ENCODE data around the gene PCDHGA11. TPM values are rescaled to one million over a fixed set of nuclear protein-coding genes. Genes with fewer than 3 reads are reported as not detected.

PCDHGA11 gene
- 40.4 TPM for total RNA-seq

DNA sequence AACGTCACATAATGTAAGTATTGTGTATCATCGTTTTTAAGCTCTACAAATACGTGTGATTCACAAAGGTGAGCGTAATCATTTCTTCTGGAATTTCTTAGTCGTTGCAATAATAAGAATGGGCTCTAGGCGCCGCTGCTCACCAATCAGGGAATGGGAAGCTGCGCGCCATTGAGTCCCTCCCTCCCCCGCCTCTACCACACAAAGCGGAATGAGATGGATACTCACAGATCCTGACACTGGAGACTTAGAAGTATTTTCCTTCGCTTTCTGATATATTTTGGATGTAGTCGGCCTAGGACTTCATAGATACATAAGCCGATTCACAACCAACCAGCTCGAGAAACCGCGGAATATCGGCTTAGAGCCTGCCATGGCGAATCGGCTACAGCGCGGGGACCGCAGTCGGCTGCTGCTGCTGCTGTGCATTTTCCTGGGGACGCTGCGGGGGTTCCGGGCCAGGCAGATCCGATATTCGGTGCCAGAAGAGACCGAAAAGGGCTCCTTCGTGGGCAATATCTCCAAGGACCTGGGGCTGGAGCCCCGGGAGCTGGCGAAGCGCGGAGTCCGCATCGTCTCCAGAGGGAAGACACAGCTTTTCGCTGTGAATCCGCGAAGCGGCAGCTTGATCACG lies at the start of gene PCDHGA11:
Gene PCDHGA11, plus strand, starts transcription at position 197 of the 634 bp plus-strand sequence. Its CDS starts 177 bp downstream, at position 374.

DNA sequence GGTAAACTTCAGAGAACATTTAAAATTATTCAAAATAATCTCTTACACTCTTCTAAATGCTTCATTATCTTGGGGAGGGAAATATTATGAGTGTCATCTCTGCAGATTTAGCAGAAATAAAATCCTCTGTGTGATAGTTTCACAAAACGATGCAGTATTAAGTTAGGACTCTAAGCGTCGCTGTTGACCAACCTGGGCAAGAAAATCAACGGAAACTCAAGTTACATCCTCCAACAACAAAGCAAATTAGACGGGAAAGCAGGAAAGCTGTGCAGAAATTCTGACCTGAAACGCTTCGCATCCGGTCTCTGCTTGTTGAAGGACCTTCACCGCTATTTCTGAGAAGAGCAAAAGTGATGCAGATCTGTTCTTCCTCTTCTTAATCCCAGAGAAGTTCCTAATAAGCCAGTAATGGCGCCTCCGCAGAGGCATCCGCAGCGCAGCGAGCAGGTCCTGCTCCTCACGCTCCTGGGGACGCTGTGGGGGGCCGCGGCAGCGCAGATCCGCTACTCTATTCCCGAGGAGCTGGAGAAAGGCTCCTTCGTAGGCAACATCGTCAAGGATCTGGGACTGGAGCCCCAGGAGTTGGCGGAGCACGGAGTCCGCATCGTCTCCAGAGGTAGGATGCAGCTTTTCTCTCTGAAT lies 47.1 kb upstream of the PCDHGA11 start, which contains the start of gene PCDHGA6:
Gene PCDHGA6, plus strand, starts transcription at position 219 of the 645 bp plus-strand sequence. Its CDS starts 193 bp downstream, at position 412.

DNA sequence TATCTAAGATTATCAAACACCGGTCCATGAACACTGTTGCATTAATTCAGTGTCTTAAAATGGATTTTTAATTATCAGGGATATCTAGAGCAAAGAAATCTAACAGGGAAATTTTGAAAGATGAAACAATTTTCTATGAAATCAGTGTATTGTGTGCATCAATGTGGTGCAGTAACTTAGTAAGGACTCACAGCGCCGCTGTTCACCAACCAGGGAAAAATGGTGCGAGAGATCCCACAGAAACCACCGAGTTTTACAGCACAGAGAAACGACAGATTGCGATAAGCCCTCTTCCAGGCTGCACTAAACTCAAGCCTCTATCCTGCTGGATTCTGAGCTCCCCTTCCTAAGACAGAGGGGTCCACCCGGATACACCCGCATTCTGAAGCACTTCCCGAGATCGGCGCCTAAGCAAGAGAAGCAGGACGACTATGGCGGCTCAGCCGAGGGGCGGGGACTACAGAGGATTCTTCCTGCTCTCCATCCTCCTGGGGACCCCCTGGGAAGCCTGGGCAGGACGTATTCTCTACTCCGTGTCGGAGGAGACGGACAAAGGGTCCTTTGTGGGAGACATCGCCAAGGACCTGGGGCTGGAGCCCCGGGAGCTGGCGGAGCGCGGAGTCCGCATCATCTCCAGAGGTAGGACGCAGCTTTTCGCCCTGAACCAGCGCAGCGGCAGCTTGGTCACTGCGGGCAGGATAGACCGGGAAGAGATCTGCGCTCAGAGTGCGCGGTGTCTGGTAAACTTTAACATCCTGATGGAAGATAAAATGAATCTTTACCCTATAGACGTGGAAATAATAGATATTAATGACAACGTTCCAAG lies 38.2 kb upstream of the PCDHGA11 start, which contains the start of gene PCDHGA7:
Gene PCDHGA7, plus strand, starts transcription at position 274 of the 826 bp plus-strand sequence. Its CDS starts 158 bp downstream, at position 432.

DNA sequence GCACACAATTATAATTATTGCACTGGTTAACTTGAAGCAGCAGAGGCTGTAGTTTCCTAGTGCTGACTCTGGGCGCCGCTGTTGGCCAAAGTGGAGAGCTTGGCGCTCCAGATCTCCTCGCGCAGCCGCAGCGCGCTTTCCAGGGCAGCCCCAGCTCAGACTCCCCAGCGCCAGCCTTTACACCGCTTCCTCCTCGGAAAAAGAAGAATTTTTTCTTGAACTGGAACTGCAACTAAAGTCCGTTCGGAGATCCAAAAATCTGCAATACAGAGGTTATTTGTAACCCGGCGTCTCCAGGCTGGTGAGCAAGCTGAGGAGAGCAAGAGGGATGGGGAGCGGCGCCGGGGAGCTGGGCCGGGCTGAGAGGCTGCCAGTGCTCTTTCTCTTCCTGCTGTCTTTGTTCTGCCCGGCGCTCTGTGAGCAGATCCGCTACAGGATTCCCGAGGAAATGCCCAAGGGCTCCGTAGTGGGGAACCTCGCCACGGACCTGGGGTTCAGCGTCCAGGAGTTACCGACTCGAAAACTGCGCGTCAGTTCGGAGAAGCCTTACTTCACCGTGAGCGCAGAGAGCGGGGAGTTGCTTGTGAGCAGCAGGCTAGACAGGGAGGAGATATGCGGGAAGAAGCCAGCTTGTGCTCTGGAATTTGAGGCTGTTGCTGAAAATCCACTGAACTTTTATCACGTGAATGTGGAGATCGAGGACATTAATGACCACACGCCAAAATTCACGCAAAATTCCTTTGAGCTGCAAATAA lies 33.1 kb upstream of the PCDHGA11 start, which contains the start of gene PCDHGB4:
Gene PCDHGB4, plus strand, starts transcription at position 142 of the 755 bp plus-strand sequence. Its CDS starts 187 bp downstream, at position 329.

DNA sequence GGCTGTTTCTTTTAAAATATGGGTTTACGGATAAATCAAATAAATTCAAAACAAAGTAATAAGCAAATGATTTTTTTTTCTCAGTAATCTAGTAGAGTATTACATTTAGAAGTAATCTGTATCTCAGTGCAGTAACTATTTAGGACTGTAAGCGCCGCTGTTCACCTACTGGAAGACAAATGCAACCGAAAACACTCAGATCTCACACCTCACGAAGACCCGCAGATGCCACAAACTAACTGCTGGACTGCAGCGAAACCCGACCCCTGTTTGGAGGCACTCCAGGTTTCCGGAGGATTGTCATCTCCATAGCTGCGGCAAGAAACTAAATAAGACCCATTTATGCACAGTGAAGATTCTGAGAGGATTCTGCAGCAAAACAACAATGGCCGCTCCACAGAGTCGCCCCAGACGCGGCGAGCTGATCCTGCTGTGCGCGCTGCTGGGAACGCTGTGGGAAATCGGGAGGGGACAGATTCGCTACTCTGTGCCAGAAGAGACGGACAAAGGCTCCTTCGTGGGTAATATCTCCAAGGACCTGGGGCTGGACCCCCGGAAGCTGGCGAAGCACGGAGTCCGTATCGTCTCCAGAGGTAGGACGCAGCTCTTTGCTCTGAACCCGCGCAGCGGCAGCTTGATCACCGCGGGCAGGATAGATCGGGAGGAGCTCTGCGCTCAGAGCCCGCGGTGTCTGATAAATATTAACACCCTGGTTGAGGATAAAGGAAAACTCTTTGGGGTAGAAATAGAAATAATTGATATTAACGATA lies 28.2 kb upstream of the PCDHGA11 start, which contains the start of gene PCDHGA8:
Gene PCDHGA8, plus strand, starts transcription at position 205 of the 770 bp plus-strand sequence. Its CDS starts 181 bp downstream, at position 386.

DNA sequence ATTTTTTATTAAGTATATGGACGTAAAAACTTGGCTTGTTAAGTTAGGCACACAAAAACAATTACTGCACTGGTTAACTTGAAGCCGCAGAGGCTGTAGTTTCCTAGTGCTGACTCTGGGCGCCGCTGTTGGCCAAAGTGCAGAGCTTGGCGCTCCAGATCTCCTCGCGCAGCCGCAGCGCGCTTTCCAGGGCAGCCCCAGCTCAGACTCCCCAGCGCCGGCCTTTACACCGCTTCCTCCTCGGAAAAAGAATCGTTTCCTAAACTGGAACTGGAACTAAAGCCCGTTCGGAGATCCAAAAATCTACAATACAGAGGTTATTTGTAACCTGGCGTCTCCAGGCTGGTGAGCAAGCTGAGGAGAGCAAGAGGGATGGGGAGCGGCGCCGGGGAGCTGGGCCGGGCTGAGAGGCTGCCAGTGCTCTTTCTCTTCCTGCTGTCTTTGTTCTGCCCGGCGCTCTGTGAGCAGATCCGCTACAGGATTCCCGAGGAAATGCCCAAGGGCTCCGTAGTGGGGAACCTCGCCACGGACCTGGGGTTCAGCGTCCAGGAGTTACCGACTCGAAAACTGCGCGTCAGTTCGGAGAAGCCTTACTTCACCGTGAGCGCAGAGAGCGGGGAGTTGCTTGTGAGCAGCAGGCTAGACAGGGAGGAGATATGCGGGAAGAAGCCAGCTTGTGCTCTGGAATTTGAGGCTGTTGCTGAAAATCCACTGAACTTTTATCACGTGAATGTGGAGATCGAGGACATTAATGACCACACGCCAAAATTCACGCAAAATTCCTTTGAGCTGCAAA lies 22.9 kb upstream of the PCDHGA11 start, which contains the start of gene PCDHGB5:
Gene PCDHGB5, plus strand, starts transcription at position 192 of the 796 bp plus-strand sequence. Its CDS starts 181 bp downstream, at position 373.

DNA sequence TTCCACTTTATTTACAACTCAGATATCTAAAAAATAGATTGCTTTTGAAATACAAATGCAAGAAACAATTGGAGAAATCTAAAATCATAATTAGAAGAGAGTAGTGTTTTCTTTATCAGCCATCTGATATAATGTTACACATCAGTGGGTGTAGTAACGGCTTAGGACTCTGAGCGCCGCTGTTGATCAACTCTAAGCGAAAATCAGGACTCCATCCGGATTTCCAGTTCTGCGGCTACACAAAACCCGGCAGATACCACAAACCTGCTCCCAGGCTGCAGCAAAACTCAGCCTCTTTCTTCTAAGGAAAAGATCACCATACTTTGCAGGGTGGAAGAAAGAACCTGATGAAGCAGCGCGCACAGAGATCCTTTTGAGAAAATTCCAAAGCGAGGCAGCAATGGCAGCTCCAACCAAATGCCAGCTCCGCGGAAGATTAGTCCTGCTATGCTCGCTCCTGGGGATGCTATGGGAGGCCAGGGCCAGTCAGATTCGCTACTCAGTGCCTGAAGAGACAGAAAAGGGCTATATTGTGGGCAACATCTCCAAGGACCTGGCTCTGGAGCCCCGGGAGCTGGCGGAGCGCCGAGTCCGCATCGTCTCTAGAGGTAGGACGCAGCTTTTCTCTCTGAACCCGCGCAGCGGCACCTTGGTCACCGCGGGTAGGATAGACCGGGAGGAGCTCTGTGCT lies 18.2 kb upstream of the PCDHGA11 start, which contains the start of gene PCDHGA9:
Gene PCDHGA9, plus strand, starts transcription at position 226 of the 691 bp plus-strand sequence. Its CDS starts 175 bp downstream, at position 401.

DNA sequence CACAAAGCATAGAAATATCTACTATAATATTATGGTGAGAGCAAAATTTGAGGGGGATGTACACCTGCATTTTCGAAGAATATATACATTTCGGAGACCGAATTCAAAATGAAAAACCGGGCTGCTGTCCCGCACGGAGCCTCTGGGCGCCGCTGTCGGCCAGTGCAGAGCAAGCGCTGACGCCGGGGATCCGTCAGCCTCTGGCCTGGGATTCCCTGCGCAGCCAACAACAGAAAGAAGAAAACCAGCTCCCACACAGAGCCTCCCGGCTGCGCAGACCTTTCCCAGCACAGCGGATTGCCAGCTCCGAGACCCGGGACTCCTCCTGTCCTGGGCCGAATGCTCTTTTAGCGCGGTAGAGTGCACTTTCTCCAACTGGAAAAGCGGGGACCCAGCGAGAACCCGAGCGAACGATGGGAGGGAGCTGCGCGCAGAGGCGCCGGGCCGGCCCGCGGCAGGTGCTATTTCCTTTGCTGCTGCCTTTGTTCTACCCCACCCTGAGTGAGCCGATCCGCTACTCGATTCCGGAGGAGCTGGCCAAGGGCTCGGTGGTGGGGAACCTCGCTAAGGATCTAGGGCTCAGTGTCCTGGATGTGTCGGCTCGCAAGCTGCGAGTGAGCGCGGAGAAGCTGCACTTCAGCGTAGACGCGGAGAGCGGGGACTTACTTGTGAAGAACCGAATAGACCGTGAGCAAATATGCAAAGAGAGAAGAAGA lies 12.9 kb upstream of the PCDHGA11 start, which contains the start of gene PCDHGB6:
Gene PCDHGB6, plus strand, starts transcription at position 232 of the 716 bp plus-strand sequence. Its CDS starts 182 bp downstream, at position 414.

DNA sequence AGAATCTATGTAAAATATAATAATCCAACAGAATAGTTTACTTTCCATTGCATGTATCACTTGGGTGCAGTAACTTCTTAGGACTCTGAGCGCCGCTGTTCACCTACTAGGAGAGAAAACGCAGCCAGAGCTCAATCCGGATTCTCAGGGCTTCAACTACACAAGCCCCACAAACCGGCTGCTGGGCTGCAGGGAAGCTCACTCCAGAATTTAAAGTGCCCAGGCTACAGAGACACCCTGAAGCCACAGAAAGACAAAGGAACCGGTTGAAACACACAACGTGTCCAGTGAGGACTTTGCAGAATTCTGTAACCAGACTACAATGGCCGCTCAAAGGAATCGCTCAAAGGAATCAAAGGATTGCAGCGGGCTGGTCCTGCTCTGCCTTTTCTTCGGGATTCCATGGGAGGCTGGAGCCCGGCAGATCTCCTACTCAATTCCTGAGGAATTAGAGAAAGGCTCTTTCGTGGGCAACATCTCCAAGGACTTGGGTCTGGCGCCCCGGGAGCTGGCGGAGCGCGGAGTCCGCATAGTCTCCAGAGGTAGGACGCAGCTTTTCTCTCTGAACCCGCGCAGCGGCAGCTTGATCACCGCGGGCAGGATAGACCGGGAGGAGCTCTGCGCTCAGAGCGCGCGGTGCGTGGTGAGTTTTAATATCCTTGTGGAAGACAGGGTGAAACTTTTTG lies 7.9 kb upstream of the PCDHGA11 start, which contains the start of gene PCDHGA10:
Gene PCDHGA10, plus strand, starts transcription at position 134 of the 686 bp plus-strand sequence. Its CDS starts 189 bp downstream, at position 323.

DNA sequence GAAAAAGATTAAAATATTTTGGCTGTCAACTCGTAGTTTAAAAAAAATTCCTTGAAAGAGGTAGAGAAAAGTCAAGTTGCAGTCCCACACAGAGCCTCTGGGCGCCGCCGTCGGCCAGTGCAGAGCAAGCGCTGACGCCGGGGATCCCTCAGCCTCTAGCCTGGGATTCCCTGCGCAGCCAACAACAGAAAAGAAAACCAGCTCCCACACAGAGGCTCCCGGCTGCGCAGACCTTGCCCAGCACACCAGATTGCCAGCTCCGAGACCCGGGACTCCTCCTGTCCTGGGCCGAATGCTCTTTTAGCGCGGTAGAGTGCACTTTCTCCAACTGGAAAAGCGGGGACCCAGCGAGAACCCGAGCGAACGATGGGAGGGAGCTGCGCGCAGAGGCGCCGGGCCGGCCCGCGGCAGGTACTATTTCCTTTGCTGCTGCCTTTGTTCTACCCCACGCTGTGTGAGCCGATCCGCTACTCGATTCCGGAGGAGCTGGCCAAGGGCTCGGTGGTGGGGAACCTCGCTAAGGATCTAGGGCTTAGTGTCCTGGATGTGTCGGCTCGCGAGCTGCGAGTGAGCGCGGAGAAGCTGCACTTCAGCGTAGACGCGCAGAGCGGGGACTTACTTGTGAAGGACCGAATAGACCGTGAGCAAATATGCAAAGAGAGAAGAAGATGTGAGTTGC lies 3.2 kb upstream of the PCDHGA11 start, which contains the start of gene PCDHGB7:
Gene PCDHGB7, plus strand, starts transcription at position 184 of the 679 bp plus-strand sequence. Its CDS starts 183 bp downstream, at position 367.

DNA sequence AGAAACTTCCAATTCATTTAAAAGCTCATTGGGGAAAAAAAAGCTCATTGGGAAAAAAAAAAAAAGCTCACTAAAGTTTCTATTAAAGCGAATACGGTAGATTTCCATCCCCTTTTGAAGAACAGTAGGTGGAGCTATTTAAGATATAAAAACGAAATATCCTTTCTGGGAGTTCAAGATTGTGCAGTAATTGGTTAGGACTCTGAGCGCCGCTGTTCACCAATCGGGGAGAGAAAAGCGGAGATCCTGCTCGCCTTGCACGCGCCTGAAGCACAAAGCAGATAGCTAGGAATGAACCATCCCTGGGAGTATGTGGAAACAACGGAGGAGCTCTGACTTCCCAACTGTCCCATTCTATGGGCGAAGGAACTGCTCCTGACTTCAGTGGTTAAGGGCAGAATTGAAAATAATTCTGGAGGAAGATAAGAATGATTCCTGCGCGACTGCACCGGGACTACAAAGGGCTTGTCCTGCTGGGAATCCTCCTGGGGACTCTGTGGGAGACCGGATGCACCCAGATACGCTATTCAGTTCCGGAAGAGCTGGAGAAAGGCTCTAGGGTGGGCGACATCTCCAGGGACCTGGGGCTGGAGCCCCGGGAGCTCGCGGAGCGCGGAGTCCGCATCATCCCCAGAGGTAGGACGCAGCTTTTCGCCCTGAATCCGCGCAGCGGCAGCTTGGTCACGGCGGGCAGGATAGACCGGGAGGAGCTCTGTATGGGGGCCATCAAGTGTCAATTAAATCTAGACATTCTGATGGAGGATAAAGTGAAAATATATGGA lies 9.7 kb downstream of the PCDHGA11 start, which contains the start of gene PCDHGA12:
Gene PCDHGA12, plus strand, starts transcription at position 176 of the 782 bp plus-strand sequence. Its CDS starts 253 bp downstream, at position 429.

